Right renal pelvis (tissue), 4 donors: ENCODE data around the gene DCLK1. TPM values are rescaled to one million over a fixed set of nuclear protein-coding genes. Genes with fewer than 3 reads are reported as not detected.
A peak's percentile ranks its signal among the peaks of the same experiment; 100 is the strongest.
"Not testable (repeated sequence)": the region's sequence is repeated elsewhere in the genome, so short reads cannot be mapped to it uniquely, and the experiment has no call there.

Source experiments
- DNase-seq, 4 donors: peaks; one replicate each; pipeline ENCODE4 v3.0.0-alpha.2; 2013; ENCODE audit warnings: low read depth in 4 of 4, low spot score in 3 of 4, missing footprints in 1 of 4
- polyA plus RNA-seq, 4 donors: library from polyadenylated mRNA; unstranded; fragments of 120-200 nt; gene quantifications; one replicate each; pipeline ENCODE4 v1.2.1, GENCODE V29; 2013; ENCODE audit not compliant: insufficient read length in 4 of 4

DCLK1 gene
- polyA plus RNA-seq, 4 donors = 5.6 to 7.0 (median 6.3) TPM

DNA sequence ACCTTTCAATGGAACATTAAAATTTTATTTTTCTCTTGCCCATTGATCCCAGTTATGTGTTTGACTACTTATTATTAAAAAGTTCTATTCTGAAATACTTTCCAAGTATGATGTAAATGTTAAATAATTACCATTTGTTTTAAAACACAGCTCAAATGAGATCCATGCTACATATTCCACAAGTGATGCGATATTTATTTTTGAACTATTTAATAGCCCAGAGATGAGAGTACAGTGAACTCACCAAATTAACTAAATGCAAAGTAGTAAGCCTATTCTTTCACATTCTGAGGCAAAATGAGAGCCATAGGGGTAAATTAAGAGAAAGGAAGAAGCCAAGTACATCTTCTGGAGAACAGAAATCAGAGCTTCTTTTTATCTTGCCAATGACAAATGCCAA, 1.2 kb upstream of the DCLK1 start:
- DNase-seq = no peak

DNA sequence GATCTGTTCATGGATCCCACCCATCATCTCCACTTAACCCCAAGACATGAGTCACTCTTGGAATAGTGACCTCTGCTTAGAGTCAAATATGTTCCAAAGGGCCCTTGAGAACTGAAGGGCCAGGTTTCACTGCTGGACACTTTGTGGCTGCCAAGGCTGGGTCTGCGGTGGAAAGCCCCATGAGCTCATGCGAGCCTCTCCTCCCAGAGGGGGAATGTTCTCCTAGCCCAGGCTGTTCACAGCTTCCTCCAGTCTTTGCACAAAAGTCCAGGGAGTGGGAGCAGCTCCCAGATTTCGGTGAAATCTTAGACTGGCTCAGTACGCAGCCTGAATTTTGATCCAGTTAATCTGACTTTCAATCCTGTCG, 732 bp upstream of the DCLK1 start:
- no peak for DNase-seq

DNA sequence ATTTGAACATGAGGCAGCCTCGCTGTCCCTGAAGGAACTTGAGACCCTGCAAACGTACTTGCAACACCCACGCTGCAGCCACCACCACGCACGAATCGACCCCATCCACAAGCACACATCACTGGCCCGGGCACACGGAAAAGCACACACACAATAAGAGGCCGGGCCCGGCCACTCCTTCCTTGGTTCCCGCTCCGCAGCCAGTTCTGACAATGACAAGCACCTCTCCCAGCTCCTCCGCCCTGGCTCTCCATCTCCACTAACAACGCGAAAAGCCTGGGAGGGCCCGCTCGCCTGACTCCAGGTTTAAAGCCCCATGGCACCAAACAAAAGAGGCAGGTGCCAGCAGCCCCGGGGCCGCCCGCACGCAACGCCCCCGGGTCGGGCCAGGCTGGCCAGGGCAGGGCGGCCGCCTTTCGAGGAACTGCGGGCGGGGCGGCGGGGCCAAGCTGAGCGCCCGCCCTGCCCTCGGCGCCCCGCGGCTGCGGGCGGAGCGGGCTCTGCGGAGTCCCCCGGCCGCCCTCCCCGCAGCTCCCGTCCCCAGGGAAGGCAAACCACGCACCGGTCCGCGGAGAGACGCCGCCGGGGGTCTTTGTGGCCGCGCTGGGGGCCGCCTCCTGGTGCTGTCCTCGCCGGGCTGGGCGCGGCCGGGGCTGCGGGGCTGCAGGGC, 495 bp downstream of the DCLK1 start:
- DNase-seq = peak in 1 of 4 donors; percentile 8

DNA sequence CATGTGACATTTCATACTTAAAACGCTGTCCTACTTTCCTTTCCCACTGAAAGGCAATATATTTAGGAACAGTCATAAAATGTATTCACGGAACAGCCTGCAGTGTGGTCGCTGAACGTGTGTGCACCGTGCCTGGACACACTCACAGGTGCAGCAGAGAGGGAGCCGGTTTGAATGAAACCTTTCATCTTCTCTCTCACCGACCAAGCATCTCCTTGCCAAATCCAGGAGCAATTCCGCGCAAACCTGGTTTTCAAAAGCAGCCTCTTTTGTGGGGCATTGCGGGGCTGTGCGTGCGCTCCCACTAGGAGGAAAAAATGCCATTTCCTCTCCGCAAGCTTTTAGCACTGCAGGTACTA, 1.0 kb downstream of the DCLK1 start:
- no peak for DNase-seq

DNA sequence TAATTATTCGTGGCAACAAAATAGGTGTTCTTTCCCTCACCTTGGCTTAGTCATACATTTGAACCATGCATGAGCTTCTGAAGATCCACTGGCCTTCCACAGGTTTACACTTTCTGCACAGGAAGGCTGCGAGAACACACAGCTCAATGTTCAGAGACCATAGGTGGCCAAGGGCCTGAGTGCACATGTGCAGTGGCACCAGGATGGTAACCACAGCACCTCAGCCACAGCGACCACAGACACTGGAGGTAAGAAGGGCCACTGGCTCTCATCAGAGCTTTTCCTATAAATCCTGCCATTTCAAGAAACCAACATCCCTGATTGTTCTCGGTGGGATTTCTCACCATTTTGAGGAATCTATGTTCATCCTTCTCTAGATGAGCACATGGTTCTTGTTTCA, 1.6 kb downstream of the DCLK1 start:
- no peak for DNase-seq

DNA sequence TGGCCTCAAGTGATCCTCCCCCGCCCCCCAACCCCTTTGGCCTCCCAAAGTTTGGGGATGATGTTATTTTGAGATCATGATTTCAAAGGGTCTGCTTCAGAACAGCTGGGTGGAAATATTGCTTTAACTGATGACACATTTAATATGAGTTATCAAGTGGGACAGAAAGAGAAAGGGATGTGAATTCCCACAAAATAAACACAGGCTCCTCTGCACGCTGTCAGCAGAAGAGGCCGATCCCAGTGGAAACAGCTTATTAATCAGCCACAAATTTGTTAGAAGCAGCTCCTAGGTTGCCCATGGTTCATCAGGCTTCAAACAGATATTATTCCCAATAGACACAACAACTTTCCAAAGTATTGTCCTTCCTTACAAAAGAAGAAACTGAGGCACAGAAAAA, 4.7 kb downstream of the DCLK1 start:
- no peak for DNase-seq

DNA sequence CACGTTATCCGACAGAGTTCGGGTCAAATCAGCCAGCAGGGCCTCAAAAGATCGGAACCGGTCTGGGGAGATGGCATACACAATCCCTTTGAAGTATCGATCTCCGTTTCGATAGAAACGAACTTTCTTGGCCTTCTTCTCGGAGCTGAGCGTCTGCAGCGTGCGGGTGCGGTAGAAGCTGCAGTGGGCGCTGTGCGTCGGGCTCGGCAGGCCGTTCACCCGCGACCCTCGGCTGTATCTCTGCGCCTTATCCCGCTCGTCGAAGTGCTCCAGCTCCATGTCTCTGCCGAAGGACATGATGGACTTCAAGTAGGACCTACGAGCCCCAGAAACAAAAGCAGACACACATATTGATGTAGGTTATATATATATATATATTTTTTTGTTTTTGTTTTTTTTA, 5.3 kb downstream of the DCLK1 start:
- DNase-seq = no peak

DNA sequence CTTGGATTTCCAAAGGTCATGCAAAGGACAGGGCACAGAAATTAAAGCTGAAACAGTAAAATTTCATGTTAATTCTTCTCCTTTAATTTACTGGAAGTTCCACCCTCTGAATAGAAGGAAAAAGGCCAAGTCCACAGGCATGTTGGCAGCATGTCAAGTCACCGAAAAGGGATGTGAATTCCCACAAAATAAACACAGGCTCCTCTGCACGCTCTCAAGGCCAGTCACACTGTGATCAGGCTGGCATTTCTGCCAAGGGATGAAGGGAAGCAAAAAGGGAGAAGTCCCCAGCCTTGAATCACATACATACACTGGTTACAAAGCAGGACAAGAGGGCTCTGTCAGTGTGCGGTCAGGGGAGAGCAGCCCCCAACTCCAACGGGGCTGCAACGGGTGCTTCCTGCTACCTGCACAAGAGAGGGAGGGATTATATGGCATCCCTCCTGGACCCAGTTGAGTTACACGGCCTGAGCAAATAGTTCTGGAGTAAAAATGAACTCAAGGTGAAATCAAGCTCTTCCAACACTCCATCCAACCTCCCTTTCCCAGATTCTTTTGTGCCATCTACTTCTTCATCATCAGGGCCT, 6.9 kb downstream of the DCLK1 start:
- DNase-seq = no peak

DNA sequence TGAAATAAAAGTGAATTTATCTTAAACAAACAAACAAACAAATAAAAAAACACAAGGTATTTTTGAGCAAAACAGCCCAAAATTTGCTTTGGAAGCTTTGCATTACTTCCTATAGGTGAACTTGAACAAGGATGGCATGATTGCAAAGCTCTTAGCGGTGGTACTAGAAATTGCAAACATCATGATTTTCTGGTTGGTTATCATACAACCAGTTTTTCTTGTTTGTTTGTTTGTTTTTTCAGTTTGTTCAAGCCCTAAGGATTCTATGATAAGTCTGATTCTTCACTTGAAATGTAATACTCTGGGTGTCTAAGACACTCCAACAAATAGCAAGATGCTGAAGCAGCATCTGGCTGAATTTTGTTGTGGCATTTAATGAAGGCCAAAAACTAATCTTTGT, 15.9 kb downstream of the DCLK1 start:
- no peak for DNase-seq

DNA sequence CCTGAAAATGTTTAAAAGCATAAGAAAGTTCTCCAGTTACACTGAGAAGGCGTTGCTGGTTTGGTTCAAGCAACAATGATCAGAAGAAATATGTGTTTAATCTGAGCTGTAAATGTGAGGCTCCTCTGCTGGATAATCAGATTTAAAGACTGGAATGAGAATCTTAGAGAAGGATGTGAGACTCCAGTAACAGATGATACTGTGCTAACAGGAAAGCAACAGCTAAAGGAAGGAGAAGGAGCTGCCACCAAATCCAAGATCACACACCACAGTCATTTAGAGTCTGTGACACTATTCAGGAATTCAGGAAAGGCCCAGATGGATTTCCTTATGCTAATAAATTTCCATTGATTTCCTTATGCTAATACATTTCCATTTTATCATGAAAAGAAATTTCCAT, 16.9 kb downstream of the DCLK1 start:
- DNase-seq = no peak

DNA sequence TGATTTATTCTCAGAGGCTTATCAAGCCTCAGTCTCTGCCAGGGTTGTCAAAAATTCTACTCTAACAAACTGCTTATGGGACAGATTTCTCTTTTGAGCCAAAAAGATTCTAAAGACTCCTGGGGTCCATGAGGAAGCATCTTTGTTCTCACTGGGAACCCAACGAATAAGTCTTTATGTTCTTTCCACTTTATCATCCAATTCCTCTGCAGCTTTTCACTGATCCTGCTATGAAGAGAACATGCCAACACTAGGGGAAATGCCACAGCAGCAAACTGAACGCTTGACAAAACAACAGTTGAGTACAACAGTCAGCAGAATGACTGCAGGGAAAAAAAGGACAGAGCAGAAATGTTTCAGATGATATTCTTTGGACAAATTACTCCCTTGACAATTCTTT, 22.2 kb downstream of the DCLK1 start:
- no peak for DNase-seq

DNA sequence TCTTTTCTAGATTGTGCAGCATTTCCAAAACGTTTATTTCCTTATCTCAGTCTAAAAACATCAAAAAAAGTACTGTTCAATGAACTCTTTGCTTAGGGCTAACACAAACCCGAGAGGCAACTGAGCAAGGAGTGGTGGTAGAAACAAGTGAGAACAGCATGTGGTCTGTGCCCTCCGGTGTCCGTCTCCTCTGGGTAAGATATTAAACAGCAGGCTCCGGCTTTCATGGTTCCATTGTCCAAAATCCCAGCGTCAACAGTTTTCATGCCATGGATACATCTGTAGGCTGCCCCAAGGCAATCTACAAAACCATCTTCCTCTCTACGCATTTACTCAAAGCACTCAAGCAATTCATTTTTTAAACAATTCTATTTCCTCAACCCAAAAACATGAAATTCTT, 22.8 kb downstream of the DCLK1 start:
- no peak for DNase-seq

DNA sequence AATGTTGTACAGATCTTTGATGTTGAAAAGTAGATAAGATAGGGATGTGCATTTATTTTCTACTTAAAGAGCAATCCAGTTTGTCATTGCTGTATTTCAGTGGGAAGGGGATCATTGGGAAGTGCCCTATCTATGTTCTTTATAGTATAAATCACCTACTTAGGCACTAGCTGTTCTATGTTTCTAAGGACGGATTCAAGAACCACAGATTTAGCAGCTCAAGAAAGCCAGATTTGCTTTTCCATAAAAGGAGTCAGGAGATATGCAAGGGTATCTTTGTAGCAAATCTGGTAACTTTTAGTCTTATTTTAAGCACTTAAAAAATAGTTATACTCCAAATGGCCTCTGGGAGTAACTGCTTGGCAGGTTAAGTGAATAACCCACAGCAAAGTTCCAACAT, 23.7 kb downstream of the DCLK1 start:
- DNase-seq = no peak

DNA sequence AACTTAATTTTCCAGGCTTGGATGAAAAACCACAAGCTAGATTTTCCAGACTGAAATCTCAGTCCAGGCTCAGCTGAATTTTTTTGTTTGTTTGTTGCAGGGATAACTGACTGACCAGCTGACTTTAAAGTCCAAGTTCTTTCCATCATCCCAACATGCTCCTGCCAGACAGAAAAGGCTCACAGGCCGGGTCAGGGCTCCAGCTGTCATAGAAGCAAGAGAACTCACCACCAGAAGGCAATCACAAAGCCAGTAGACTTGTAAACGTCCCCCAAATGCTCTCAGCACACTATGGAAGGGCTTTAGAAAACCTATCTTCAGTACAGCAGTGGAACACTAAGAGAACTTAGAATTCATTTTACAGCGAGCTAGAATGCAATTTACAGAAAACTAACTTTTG, 25.5 kb downstream of the DCLK1 start:
- no peak for DNase-seq

DNA sequence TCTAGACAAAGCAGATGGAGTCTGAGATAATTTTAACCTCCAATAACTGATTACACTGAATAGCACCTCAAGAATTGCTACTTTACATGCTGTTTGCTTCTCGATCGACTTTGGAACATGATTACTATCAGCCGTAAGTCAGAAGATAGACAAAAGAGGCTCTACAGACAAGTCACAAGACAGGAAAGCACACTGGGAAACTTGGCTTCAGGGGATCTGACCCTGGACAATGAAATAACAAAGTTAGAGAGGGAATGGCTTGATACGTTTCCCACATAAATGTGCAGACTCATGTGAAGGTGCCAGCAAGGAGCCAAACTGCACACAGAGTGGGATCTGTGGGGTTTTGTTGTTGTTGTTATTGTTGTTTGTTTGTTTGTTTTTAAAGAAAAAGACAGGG, 28.5 kb downstream of the DCLK1 start:
- DNase-seq = no peak

DNA sequence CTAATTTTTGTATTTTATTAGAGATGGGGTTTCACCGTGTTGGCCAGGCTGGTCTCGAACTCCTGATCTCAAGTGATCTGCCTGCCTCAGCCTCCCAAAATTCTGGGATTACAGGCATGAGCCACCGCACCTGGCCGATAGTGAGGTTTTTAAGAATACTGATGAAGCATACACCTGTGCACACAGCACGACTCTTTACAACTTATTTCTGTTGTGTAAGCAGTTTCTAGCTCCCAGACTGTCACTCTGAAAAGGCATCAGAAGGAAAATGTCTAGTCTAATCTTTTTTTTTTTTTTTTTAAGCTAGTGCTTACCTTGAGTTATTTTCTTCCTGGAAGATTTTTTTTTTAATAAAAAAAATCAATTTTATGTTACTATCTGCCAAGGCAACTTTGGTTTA, 29.3 kb downstream of the DCLK1 start:
- not testable (repeated sequence) for DNase-seq

DNA sequence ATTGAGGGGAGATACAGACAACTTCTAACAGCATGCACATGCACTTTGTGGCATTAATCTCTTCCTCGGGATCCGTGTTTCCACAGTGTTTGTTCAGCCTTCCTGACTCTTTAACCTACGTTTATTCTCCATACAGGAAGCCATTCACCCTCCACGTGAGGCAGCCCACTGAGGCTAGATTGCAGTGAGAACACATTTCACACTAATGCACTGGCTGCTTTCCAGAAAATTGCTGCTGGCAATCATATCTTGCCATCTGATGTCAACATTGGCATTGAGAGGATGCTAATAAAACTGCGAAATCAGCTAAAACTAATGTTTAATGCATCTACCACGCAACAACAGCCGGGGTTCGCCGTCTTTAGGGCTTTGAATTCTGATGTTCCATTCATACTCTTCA, 30.0 kb downstream of the DCLK1 start:
- no peak for DNase-seq

DNA sequence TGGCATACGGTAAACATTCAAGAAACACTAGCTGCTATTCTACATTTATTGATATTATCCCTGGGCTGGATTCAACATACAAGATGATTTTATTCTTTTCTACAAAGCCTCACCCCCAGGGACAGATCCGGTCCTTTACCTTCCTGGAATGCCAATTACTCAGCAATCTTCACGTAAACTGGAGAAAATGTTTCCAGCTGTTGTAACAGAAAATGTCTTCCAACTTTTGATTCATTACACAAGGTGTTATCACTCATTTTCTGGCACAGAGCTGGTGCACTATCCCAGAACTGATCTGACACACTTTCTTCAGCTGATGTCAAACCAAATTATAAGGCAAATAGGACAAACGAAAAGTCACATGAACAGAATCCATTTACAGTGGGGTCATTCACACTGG, 33.1 kb downstream of the DCLK1 start:
- DNase-seq = no peak

DNA sequence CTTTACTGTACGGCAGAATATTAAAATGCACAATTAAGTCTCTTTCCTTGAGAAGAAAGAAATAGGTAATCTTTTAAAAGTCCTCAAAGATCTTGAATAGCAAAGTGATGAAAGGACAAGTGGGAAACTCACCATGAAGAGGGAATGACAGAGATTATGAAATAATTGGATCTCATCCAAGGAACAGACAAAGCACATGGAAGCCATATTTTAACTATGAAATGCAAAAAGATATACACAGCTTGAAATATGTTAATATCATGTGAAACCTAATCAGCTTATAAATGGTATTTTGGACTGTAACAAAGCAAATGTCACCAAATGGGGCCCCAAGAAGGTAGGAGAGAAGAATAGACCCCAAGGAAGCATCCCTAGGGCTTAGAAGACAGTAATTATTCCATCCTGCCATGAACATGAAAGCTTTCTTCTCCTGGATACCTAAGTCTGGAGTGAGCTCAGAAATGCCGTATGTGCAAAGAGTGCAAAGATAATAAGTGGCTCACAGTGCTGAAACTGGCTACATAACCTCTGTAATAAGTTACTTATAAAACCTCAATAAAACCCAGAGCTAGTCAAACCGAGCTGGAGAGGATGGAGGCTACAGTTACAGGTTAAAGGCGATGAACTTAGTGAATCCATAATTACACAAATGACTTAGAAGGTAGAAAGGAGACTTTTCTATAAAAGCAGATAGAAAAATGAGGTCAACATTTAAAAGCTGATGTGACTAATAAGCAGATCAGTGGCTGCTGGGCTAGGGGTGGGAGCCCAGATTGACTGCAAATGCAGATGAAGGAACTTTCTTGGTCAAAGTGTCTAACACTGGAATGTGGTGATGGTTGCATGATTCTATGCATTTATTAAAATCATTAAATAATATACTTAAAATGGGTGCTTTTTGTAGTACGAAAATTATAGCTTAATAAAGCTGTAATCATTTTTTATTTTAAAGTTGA, 34.4 kb downstream of the DCLK1 start:
- no peak for DNase-seq

DNA sequence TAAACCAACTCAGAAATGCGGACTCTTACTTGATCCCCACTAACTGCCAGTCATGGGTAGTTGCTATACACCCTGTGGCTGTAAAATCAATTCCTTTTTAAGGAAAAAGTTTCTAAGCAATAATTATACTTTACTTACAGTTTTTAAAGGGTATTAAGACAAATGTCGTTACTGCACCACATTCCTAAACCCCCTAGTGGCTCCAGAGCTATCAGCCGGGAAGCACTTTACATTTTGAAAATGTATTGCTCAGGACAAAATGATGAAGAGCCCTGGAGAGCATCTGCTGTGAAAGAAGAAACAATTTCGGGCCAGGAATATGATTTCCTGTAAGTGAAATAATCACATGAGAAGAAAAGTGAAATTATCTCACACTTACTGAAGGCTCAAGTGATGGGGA, 36.7 kb downstream of the DCLK1 start:
- DNase-seq = no peak

DNA sequence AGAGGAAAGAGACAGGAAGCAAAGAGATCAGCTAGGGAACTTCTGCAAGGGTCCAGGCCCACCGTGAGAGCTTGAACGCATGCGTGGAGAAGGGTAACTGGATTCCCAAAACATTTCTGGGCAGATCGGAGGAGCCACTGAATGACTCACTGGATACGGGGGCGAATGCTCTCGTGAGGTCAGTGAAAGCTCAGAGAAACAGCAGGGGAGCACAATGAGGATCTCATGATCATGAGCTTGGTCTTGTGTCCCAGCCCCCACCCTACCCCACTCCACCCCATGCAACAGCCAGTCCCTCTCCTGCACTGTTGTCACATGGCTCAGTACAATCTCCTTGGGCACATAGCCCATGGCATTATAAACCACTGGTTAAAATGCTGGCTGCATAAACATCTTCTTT, 40.6 kb downstream of the DCLK1 start:
- no peak for DNase-seq

DNA sequence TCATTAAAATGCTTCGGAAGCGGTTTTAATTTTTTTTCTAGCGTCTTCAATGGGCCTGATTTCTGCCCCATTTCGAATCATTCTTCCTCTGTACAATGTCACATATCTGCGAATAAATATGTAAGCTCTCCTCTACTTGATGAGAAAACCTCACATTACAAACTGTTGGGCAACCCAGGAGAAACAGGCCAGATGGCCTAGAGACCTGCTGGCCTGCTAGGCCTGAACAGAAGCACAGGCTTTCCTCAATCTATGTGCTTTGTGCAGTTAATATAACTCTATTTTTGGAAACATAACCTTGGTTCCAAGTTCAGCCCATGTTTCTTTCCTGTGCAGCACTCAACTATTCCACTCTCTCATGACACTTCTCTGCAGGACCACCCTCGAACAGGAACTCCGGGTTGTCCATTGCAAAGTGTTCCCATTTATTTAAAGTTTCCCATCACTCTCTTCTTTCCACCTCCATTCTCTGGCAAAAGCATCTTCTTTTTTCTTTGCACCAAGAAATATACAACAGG, 42.0 kb downstream of the DCLK1 start:
- DNase-seq = no peak
